GM11168 (cell line): ENCODE data around the gene RTKN.
"Not testable (repeated sequence)": the region's sequence is repeated elsewhere in the genome, so short reads cannot be mapped to it uniquely, and the experiment has no call there.

ENCODE experiments used
- in situ Hi-C: fragments of 300-500 bp; cut with MboI; formaldehyde crosslinking; loops from one replicate; pipeline ENCODE4 v1.12.0; 2022; ENCODE audit warnings: low sequenced_read_pairs; ENCODE audit not compliant: unreplicated experiment

The RTKN gene

GRCh38 chr2:74441690-74442482, at the start of gene RTKN:
Gene RTKN (minus strand): TSS chr2:74441937. CDS start chr2:74441816, 121 bp downstream.
- in situ Hi-C loops: no loop called here

- in situ Hi-C loops: no loop called here
Observed at GRCh38 chr2:74489906-74490305, 48.2 kb upstream of the RTKN start.

DNA sequence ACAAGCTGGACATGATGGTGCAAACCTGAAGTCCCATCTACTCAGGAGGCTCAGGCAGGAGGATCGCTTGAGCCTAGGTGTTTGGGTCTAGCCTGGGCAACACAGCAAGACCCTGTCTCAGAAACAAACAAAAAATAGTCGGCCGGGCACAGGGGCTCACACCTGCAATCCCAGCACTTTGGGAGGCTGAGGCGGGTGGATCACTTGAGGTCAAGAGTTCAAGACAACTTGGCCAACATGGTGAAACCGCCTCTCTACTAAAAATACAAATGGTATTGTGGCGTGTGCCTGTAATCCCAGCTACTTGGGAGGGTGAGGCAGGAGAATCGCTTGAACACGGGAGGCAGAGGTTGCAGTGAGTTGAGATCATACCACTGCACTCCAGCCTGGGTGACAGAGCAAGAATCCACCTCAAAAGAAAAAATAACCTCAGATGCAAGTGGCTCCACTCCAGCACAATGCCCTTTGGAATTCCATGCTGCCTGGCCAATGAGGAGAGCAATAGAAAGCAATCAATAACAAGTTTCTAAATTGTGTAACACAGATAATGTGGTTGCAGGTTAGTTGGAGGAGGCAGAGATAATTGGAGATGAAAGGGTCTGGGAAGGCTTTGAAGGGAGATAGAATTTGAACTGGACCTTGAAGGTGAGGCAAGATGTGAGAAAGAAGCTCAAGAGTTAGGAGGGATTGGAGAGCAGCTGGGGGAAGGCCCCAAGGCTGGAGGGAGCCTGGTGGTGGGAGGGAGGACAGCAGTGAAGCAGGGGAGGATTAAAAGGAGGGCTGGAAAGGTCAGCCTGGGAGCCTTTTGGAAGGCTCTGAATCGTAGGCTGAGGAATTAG, 47.1 kb upstream of the RTKN start:
- in situ Hi-C loops: no loop called here

GRCh38 chr2:74486141-74486540, 44.4 kb upstream of the RTKN start:
- in situ Hi-C loops: no loop called here

GRCh38 chr2:74483675-74484164, 42.0 kb upstream of the RTKN start:
- in situ Hi-C loops: loop anchor here (5.0 kb wide), 1 partner anchor 94 kb away; no protein-coding TSS in a partner anchor

GRCh38 chr2:74482801-74483674, 41.3 kb upstream of the RTKN start, which contains the start of the genes CCDC142 and TTC31:
Gene CCDC142 (minus strand): TSS chr2:74482998. CDS start chr2:74482837, 161 bp downstream.
Gene TTC31 (plus strand): TSS chr2:74483081. CDS start chr2:74483096, 15 bp downstream.
- in situ Hi-C loops: loop anchor here (5.0 kb wide), 1 partner anchor 94 kb away; no protein-coding TSS in a partner anchor

DNA sequence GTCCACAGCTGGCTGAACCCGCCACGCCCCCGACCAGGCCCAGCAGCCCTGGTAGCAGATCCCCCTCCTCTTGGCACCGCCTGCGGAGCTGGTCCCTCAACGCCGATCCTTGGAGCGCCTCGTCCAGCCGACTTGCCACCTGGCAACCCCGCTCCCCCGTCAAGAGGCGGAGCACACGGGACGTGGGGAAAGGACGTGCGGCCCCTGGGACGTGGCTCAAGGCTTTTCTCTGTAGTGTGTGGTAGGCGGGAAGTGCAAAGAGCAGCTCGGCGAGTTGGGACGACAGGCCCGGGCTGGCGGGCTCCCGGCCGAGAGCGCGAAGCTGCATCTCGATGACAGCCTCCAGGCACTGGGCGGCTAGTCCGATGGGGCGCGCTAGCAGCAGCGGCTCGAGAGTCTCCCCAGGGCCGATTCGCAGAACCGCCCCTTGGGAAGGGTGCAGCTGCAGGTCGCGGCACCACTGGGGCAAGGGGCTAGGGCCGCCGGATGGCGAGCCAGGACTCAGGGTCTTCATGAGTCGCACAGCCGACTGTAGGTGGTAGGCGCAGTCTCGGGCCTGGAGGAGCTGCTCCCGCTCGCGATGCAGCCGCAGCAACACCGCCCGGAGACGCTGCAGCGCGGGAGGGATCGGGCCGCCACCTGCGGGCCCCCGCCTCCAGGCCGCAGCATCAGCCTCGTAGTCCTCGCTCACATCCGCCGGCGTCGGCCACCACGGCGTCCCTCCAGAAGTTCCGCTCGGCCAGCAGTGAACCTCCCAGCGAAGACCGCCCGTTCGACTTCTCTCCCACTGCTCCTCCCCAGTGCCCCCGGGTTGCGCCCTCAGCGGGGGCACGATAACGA, 40.4 kb upstream of the RTKN start:
- in situ Hi-C loops: loop anchor here (5.0 kb wide), 1 partner anchor 95 kb away; no protein-coding TSS in a partner anchor

DNA sequence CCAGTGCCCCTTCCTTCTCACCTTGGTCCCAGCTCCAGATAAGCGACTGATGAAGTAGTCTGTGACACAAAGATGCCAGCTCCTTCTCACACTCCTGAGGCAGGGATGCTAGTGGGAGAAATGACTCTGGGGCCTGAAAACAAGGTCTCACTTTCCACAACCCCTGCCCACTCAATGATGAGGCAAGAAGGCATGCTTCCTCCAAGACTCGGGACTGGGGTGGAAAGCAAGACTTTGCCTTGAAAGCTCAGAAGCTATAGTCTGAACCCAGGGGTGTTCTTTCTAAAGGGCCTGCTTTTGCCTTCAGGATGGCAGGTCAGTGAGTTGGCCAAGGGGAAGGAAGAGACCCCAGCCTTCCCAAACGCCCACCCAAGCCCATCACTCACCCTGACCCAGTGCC, 39.7 kb upstream of the RTKN start:
- in situ Hi-C loops: loop anchor here (5.0 kb wide), 1 partner anchor 96 kb away; no protein-coding TSS in a partner anchor

GRCh38 chr2:74474899-74475298, 33.2 kb upstream of the RTKN start:
- in situ Hi-C loops: no loop called here

DNA sequence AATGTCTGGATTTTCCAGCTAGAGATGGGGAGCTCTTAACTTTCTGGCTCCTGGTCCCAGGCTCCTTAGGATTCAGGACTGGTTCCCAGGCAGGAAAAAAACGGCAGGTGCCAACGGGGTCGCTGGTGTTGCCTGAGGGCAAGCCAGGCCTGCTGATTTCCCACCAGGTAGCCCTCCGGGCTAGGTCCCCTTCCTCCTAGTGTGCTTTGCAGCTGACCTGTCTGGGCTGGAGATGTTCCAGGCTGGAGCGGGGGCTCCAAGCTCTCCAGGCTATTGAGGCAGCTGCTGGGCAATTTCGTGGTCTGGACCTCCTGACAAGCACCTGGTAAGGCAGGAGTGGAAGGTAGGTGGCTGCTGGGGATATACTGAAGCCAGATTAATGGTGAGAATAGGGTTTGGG, 32.7 kb upstream of the RTKN start:
- in situ Hi-C loops: no loop called here

DNA sequence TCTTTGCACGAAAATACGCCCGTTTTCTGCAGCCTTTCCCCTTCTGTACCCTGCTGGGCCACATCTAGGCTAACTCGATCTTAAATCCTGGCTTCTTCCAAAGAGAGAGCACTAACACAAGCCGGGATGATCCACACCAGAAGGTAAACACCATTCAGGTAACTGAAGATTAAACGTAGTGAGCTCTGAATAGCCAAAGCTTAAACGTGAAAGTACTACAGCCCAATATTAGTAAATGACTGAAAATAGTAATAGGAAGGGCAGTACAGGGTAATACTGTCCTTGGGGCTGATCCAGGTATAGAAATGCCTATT, 31.2 kb upstream of the RTKN start:
- in situ Hi-C loops: no loop called here

DNA sequence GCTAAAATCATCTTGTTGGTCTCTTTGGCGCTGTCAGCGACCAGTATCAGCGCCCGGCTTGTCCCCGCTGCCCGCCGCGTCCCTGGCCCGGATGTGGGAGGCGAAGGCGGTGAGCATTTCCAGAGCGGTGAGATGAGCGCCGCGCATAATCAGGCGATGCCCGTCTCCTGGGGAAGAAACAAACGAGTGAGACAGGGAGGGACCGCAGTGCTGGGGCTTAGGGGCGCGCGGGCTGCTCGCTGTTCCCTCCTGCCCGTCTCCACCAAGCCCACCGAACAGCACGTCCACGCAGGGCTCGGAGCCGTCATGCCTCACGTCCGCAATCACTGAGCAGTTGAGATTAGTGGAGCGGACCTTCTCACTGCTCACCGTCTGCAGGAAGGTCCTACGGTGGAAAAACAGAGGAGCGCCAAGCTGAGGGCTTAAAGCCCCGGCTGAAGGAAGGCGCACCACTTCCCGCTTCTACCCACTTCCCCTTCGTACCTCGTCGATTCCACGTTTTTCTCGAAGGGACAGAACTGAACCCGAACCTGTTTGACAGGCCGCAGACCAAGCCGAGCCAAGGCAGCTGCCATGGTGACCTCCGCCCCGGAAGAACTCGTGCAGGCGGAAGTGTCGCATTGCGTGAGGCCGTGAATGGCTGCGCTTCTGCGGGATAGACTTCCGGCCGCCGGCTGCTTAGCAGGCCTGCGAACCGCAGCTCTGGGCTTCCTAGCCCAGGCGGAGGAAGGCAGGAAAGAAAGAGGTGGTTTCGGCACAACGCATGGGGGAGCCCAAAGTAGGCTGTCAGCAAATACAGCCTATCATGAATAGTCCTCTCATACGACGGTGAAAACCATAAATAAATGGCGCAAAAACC, 30.6 kb upstream of the RTKN start, which contains the start of gene MRPL53:
Gene MRPL53 (minus strand): TSS at position 595 of the 859 bp plus-strand sequence. CDS start 20 bp downstream, at position 575.
- in situ Hi-C loops: no loop called here

DNA sequence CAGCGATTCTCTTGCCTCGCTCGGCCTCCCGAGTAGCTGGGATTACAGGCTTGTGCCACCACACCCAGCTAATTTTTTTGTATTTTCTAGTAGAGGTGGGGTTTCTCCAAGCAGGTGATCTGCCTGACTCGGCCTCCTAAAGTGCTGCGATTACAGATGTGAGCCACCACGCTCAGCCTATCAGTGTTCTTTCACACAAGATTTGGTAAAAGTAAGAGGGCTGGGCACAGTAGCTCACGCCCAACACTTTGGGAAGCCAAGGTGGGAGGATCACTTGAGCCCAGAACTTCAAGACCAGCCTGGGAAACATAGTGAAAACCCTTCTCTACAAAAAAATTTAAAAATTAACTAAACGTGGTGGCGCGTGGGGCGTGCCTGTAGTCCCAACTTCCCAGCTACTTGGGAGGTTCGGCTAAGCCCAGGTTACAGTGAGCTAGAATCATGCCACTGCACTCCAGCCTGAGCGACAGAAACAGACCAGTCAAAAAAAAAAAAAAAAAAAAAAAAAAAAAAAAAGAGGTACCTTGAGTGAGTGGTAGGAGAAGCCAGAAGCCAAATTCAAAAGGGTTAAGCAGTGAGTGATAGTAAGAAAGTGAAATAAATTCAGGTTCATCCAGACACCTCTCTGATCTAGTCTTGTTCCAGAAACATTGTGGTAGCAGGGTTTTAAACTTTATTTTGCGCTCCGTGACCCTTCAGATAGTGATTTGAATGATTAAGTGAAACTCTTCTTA, 29.8 kb upstream of the RTKN start:
- in situ Hi-C loops: no loop called here

DNA sequence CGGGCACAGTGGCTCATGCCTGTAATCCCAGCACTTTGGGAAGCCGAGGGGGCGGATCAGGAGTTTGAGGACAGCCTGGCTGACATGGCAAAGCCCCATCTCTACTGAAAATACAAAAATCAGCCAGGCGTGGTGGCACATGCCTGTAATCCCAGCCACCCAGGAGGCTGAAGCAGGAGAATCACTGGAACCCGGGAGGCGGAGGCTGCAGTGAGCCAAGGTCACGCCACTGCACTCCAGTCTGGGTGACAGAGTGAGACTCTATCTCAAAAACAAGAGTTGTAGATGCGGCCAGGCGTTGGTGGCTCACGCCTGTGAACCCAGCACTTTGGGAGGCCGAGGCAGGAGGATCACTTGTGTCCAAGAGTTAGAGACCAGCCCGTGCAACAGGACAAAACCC, 29.0 kb upstream of the RTKN start:
- in situ Hi-C loops: not testable (repeated sequence)

DNA sequence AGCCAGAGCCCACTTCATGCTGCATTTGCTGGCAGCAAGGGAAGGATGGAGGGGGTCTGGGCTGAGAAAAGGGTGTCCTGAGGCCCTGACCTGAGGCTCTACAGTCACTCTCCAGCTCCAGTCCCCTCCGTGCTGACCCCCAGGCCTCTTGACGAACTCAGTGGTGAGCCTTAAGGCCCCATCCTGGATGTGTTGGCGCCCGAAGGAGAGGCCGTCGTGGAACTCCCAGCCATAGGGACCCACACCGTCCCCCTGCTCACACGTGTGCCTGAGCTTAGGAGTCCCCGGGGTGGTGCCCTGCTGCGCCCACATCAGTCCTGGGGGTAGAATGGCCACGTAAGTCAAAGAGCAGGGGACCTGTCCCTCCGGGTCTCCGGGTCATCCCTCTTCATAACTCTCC, 22.7 kb upstream of the RTKN start:
- in situ Hi-C loops: no loop called here

DNA sequence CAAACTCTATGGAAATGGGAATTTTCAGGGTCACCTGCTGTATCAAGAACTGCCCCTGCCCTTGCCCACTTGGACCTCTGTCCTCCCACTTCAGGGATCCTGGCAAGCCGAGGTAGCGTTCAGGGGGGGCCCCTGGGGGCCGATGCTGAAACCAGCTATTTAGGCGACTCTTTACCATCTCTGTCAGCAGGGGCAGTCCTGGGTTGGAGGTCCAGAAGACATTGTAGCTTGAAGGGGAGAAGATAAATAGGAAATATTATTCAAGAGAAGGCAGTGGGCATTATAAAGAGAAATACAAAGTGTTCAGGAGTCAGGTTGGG, 21.0 kb upstream of the RTKN start:
- in situ Hi-C loops: no loop called here

DNA sequence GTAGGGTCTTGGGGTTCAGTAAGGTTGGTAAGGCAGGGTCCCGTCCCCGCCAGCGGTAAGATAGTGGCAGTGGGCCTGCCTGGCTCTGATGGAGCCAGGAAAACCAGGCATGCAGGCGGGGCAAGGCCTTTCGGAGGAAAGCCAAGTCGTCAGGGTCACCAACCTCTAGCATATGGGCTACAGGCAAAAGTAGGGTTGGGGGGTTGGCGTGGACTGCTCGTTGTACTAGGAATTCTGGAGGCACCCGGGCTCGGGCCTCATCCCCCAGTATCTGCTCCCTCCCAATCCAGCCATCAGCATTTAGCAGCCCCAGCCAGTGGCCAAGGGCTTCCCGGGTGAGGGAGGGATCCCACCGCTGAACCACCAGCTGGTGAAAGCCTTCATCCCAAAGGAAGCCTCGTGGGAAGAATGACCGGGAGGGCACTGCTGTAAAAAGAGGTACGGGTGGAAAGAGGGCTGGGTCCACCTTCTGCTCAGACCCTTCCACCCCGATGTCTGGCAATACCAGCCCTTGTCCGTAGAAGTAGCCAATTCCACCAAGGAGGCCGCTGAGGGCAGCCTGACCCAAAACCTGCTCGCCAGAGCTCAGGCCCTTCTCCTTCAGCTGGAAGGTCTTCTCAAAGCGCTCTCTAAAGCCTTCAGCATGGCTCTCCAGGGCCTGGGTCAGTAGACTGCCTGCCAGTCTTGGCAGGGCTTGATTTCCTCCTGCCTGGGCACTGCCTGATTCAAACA, 20.5 kb upstream of the RTKN start:
- in situ Hi-C loops: no loop called here
